Kidney tubule cell (primary cell): ENCODE results near the gene UXS1.

ENCODE experiments used
- DNase-seq: peaks from one replicate; pipeline ENCODE4 v3.0.0-alpha.2; 2018; ENCODE audit warnings: low spot score

Gene UXS1

DNA sequence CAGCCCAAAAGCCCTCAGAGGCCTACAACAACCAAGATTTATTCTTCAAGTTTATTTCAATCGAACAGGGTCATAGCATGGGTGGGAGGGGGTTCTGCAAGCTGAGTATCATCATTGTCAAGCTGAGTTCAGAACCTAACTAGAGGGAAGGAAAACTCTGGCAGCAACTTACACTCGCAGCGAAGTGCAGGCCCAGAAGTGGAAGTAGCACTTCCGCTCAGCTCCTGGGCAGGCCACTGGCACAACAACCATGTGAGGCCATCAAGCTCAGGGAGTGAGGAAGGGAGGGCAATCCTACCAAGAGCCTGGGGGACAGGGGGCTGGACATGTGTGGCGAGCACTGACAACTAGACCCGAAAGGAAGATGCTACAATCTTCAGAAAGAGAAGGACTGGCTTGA is 4.8 kb downstream of the UXS1 start:
- DNase-seq = no peak

DNA sequence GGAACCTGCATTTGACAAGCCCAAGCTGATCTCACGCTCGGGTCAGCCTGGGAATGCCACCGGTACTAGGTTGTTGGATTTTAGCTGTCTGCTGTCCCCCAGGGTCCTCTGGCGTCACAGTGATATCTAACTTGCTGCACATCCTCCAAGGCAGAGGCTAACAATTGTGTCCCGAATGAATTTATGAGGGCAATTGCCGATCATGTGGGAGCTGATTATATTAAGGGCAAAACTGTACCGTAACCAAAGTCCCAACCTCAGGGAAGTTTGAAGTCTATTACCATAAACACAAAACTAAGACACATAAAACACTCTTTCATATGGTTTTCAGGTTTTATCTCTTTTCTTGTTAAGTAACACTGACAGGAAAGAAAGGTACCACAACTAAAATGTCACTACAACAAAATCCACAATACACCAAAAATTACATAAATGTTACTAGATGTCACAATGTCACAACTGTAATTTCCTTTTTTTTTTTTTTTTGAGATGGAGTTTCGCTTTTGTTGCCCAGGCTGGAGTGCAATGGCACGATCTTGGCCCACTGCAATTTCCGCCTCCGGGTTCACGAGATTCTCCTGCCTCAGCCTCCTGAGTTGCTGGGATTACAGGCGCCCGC is 6.7 kb downstream of the UXS1 start:
- no peak for DNase-seq

DNA sequence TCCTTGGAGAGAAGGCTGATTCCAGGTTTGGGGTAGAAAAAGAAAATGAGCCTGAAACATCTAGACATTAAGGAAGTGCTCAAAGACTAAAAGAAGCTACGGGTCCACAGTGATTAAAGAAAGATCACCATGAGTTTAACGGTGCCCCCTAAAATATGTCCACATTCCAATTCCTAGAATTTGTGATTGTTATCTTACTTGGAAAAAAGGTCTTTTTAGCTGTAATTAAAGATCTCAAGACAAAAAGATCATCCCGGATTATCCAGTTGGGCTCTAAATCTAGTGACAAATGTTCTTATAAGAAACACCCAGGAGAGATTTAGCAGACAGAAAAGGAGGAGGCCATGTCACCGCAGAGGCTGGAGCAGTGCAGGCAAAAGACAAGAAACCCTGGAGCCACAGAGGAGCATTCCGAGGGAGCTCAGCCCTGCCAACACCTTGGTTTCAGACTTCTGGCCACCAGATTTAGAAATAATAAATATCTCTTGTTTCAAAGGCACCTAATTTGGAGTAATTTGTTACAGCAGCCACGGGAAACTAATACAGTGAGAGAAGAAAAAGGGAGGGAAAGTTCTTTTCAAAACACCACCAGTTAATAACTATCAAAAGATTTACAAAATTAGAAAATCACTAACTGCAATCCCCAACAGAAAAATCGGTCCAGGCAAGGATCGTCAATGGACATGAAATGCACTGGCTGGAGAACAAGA is 8.5 kb downstream of the UXS1 start:
- DNase-seq = no peak

DNA sequence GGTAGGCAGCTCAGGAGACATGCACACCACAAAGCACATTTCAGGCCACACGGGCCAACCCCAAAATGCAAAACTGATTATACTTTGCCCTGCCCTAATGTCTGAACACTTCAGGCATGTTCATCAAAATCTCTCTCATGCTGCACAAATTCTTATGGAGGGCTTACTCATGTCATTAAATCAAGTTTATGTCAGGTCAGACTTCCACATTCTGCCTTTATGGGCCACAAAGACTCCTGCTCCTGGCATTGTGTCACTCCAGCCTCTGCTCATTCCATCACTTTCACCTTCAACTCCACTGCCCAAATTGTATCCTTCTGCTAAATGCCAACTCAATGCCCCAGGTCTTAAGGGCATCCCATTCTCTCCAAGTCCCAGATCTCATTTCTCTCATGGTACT is 9.2 kb downstream of the UXS1 start:
- DNase-seq = no peak

DNA sequence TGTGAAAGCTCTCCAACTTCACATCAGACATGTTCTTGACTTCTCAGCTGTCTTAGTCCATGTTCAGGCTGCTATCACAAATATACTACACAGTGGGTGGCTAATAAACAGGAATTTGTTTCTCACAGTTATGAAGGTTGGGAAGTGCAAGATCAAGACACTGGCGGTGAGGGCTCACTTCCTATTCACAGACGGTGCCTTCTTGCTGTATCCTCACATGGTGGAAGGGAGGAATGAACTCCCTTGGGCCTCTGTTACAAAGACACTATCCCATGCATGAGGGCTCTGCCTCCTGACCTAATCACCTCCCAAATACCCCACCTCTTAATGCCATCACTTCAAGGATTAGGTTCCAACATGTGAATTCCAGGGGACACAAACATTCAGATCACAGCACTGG is 9.7 kb downstream of the UXS1 start:
- no peak for DNase-seq

DNA sequence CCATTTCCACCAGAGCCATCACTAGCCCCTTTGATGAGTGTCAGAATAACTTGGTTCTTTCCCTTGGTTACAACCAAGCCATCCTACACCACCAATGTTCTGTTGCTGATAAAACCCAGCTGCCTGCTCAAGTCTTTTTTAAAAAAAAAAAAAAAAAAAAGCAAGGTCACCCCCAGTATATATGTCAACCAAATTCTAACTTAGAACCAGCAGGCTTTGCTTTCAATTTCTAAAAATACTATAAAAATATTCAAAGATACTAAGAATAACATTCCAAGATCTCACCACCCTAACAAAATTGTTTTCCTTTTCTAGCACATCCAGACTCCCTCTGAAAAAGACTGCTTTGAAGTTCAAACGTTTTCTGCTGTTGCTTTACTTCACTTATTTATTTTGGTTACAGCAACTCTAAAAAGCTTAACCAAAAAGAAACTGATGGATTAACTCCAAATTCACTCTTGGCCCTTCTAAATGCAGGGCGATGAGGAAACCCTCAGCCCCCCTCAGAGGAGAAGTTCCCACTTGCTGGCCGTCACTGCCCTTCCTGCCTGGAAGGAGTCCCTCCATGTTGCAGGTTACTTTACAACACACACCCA is 10.9 kb downstream of the UXS1 start:
- DNase-seq = no peak

DNA sequence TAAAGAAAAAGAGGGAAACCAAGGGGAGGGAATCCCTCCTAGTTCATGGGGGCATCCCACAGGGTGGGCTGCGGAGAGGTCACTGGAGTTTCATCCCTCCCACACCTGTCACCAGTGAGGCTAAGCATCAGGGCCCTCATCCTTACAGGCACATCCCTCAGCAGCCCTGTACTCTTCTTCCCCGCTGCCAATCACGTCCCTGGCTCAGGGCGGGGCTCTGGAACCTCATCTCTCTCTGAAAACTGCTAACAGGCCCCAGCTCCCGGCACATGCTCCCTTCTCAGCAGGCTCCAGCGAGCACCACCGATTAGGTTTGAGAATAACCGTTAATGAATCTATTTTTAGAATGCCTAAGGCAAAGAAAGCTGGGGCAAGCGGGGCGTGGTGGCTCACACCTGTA is 13.0 kb downstream of the UXS1 start:
- DNase-seq = no peak

DNA sequence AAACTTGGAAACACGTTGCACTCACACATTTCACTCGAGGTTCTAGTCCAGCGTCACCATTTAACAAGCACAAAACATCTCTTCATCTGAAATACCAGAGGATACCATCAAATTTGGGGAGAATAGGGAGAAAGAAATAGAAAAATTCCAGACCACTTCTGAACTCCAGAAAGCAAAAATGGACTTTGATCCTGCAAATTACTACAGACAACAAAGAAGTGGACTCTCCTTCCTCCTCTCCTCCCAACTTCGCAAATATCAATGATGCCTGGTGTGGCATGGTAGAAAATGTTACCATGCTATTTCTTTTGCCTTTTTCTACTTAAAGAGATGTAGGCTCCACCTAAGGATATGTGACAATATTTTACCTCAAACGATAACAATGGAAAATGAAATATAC is 13.5 kb downstream of the UXS1 start:
- DNase-seq = no peak

DNA sequence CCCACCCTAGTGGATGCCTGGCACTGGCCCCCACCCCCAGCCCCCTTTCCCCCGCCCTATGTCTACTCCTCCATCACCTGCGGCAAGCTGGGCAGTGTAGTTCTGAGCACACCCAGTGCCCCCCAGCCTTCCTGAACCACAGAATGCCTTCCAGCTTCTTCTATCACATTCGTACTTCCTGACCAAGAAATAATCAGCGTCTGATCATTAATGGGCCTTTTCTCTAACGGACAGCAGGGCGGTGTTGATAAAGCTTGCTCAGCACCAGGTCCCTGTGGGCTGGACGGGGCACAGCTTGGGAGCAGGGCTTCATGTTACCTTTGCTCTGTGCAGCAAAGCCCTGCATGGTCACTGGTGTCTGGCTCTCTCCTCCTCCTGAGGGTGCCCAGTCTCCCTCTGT is 15.4 kb downstream of the UXS1 start:
- DNase-seq = no peak

DNA sequence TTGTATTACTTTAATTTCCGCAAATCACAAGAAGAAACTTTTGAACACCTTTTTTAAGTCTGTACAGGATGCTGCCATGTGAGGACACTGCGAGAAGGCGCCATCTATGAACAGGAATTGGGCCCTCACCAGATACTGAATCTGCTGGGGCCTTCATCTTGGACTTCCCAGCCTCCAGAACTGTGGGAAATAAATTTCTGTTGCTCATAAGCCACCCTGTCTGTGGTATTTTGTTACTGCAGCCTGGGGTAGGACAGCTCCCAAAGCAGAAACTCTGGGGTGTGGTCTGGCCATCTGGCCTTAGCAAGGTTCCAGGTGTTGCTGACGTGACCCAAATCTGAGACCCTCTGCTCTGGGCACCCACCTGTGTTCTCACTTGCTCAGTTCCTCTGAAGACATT is 16.5 kb downstream of the UXS1 start:
- no peak for DNase-seq

DNA sequence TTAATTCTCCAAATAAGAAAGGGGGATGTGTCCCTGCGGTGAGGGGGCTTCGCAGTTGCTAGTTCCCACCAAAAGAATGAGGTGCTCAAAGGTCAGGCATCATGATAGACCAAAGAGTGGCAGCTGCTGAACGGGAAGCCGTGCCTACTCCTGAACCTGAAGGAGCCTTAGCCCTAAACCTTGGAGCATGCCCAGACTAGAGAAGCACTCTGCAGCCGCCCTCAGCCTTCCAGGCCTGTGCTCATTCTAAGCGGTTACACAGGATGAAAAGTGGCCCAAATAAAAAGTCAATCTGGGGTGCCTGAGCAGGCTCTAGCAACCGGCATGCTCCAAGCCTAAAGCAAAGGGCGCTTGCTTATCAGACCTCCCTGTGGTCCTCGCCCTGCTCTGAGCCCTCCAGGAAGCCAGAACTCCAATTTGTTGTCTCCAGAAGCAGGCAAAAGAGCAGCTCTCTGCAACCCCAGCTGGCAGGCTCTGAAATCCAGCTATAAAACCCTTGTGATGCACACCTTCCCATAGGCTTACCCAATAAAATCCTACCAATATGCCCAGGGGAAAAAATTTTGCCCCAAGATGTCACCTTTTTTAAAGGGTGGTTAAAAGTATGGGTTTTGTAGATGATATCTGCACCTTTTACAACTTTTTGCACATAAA is 17.5 kb downstream of the UXS1 start:
- no peak for DNase-seq

DNA sequence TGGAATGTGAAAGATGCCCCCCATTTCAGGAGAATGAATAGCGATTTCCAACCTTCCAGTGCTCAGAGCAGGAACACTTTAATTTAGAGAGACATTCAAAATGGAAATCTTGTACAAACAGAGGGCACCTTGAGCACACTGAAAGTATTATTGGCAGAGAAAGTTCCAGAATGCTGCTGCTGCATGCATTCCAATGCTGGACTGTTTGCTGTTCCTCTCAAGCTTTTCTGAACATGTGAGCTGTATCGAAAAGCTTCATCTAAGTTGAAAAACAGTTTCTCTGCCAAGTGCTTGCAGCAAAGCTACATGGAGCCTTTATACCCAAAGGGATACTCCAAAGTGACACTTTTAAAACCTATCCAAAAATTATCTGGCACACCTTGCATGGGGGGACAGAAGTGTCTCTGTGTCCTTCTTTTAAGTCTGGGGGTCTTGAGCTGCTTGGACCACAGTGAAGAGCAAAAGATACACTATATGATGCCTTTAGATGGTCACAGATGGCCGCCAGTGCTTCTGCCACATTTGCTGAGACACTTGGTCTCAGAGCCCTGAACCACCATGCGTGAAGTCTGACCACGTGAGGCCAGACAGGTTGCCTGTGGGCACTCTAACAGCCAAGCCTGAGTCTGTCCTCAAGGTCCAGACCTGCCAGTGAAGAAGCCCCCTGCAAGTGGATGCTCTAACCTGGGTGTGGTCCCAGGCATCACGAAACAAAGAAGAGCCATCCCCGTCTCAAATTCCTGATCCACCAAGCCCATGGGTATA is 18.8 kb downstream of the UXS1 start:
- no peak for DNase-seq

DNA sequence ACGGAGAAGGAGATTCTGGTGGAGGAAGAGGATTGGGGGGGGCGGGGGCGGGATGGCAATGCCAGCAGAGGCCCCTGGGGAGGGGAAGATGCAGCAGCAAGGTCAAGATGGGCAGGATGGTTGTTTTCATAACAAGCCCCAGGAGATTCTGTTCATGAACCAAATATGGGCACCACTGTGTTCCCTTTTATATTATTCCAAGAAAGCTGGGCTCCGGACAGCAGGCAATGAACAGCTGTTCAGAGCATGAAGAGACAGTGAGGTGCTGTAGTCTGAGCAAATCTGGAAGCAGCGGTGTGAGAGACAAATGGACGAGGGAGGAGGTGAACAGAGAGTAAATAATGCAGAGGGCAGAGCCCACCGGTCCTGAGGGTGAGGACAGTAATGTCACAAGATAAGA is 20.0 kb downstream of the UXS1 start:
- DNase-seq = no peak

DNA sequence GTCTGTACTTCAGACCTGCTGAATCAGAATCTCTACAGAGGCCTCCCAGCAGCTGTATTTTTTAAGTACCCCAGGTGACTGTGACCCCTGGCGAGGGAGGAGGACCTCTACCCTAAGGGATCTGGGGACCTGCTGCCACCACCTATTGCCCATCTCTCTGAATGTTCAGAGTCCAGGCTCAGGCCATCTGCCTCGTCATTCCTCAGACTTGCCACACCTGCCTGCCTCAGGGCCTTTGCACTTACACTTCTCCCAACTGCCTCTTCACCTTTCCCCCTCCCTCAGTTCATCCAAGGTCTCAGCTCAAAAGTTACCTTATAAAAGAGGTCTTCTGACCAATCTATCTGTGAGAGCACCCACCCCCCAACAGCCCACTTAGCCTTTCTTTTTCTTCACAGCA is 21.5 kb downstream of the UXS1 start:
- no peak for DNase-seq

DNA sequence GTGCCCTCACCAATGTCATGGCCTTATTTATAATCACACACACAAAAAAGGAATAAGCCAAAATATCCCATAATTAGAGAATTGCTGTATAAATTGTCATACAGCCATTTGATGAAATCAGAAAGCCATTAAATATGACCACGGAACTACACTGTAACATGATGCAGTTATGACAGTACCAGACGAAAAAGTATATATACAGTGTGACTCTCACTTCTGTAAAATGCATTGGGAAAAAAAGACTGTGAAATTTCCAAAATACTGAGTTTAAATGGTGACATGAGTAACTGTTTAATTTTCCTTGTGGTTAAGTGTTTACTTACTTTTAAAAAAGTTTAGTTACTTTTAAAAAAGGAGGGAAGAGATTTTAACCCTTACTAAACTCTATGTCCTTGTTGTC is 25.4 kb downstream of the UXS1 start:
- DNase-seq = no peak

DNA sequence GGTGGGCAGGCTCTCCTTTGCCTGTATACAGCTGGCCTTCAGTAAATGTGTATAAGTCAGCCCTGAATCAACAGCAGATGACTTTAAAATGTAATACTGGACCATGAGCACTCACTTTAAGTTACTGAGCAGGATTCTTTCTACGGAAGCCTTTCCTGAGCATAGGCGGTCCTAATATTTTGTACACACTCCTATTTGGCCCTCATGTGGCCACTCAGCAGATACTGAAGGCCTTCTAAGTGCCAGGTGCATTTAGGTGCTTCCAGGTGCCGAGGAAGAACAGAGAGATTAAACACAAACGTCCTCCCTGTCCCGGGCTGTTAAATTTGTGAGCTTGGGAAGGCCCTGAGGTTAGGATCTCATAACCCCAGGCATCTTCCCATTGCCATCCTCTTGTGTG is 27.0 kb downstream of the UXS1 start:
- DNase-seq = no peak

DNA sequence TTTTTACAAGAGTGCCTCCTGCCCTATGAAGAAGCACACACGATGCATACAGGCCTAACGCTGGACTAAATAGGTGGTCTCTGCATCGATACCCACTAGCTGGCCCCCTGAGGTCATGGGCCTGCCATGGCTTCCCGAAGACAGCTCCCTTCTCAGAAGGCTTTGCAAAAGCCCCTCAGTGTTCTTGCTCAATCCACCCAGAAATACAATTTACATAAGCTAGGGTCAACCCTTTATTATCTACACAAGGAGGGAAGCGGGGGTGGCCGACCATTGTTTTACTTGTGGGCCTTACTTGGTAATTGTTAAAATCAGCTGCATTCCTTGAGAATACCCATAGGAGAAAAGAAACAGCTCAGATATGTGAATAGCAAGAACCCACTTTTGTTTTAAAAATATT is 28.5 kb downstream of the UXS1 start:
- DNase-seq = no peak

DNA sequence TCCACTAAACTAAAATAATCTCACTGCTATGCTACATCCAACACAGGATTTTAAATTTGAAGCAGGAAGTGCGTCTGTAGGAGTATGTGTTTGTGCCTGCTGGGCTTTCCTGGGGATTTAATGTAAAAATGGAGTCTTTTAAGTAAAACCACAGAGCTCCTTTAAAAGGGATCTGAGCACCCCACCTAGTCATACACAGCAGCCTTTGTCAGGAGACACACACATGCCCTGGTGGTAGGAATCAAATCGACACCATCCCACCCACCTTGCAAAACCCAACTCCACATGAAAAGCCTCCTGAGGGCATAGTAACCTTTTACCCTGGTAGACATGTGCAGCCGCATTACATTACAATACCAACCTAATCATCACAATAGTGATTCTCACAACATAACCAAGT is 29.1 kb downstream of the UXS1 start:
- no peak for DNase-seq

DNA sequence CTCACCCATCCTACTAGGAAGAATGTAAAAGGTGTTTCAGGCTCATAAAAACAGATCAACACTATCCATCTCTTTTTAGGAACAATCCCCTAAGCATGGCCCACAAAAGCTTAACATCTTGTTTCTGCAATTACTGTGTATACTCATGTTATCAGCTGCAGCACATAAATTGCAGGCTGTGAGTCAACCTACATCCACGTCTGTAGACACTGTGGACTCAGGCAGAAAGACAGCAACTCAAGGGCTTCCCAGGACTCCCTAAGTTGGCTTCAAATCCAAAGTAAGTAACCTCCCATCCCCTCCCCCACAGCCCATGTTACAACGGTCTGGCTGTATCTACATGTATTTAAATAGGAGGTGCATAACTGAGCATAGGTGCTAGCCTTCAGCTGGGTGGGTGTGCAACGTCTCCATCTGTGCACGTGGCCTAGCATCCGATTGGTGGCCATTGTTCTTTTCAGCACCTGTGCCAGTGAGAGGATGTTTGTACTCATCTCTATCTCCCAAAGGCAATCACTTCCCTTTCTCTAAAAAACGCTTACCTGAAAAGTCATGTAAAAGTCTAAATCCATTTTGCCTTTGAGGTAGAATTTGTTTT is 30.1 kb downstream of the UXS1 start:
- peak; percentile 57 for DNase-seq

DNA sequence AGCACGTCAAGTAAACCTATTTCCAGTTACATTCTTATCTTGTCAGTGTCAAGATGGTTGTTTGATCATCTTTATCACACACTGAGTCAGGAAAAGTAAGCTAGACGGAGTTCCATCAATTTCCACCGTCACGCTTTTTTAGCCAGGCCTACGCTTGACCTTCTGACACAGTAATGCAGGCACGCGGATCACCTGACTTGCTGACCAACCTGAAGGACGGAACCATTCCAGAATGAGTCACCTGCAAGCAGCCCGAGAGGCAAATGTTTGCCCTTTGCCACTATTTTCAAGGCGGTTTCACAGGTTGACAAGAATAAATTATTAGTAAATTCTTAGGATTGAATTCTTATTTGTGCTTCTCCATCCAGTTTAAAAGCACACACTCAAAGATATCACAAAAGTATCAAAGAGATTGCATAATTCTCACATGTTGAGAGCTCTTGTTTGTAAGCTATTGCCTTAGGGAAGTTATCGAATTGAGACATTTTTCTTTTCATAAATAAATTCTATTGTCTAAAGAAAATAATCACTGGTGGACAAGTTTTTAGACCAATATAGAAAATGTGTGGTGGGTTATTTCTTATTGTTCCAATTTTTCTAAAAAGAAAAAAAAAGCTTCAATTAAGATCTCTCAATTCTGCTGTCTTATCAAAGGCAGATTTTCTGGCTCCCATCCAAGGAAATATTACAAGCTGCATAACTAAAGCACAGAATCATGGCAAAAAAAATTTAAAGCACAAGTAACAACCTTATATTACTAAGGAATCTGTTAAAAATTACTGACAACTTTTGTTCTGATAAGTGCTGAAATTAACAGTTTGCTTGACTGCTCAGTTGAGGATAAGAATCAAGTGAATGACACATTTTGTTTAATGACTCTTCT is 31.9 kb downstream of the UXS1 start:
- peak; percentile 96 for DNase-seq

DNA sequence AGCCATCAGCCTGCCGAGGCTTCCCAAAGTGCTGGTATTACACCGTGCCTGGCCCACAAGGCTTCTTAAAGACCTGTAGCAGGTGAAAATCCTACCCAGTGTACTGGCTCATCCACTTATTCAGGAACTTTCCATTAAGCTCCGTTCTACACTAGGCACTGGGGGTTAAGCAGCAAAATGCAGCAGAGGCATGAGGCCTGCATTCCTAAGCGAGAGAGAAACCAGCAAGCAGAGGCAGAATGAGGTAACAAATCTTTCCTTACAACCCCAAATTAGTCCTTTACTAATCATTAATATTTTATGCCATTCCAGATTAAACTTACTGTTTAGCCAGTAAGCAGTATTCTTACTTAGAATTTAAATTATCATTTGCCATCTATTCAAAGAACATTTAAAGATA is 32.8 kb downstream of the UXS1 start:
- DNase-seq = peak; percentile 28
